Fibroblast of villous mesenchyme (primary cell): ENCODE data around the gene TOMM22. TPM values are rescaled to one million over a fixed set of nuclear protein-coding genes. Genes with fewer than 3 reads are reported as not detected.

Experiments
- DNase-seq: peaks from one replicate; pipeline ENCODE4 v3.0.0-alpha.2; 2010; ENCODE audit warnings: low read depth
- H3K4me3 ChIP-seq: 2 replicates; pipeline ENCODE4 v1.5.1; 2011; ENCODE audit warnings: low read depth, mild to moderate bottlenecking, low read length
- total RNA-seq: library from RNA; depleted of rRNA; stranded (reverse); fragments of >200 nt; gene quantifications from 2 replicates; pipeline ENCODE4 v1.2.3, GENCODE V29; 2012
- TF ChIP-seq, protein P1 (sequence below): IDR thresholded peaks from 2 replicates; pipeline ENCODE4 v1.5.1; 2012; ENCODE audit warnings: low read depth, mild to moderate bottlenecking, low read length; ENCODE audit not compliant: insufficient read depth

The TOMM22 gene
- total RNA-seq, 1 donor: 88.9 TPM

DNA sequence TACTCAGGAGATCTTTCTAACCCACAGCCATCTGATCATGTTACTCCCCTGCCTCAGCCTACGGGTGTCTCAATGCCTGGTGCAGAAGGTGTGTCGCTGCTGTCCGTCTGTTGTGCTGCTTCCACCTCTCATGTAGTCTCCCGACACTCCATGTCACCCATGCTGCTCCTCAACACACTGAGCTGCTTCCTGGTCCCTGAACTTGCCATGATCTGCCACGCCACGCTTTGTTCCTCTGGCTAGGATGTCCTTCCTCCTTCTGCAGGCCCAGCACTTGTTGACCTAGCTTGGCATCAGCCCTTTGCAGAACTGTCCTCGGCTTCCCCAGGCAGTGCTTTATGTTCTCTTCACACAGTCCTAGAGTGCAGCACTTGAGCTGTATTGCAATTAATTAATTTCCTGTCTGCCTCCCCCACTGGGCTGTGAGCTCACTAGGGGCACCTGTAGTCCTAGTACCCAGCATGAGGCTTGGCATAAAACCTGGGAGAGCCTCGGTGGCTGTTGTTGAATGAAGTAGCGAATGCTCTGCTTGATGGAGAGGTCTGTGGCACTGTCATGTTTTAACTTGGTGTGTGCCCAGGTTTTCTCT is 33.5 kb downstream of the TOMM22 start:
- H3K4me3 ChIP-seq: no peak overlapping the region
- TF ChIP-seq, protein P1, sequence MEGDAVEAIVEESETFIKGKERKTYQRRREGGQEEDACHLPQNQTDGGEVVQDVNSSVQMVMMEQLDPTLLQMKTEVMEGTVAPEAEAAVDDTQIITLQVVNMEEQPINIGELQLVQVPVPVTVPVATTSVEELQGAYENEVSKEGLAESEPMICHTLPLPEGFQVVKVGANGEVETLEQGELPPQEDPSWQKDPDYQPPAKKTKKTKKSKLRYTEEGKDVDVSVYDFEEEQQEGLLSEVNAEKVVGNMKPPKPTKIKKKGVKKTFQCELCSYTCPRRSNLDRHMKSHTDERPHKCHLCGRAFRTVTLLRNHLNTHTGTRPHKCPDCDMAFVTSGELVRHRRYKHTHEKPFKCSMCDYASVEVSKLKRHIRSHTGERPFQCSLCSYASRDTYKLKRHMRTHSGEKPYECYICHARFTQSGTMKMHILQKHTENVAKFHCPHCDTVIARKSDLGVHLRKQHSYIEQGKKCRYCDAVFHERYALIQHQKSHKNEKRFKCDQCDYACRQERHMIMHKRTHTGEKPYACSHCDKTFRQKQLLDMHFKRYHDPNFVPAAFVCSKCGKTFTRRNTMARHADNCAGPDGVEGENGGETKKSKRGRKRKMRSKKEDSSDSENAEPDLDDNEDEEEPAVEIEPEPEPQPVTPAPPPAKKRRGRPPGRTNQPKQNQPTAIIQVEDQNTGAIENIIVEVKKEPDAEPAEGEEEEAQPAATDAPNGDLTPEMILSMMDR: no peak
- no peak for DNase-seq

DNA sequence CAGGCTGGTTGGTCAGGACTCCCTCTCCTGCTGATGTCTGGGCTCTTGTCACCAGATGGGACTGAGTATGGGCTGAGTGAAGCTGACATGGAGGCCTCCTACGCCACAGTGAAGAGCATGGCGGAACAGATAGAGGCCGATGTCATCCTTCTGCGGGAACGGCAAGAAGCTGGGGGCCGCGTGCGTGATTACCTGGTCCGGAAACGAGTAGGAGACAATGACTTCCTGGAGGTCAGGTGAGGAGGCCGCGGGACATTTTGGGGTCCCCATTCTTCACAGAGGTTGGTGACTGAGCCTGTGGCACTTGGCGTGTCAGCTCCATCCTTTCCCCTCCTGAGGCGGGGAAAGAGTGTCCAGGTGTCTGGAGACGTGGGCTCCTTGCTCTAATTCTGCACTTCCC is 34.1 kb downstream of the TOMM22 start:
- TF ChIP-seq, protein P1: no peak
- H3K4me3 ChIP-seq: no peak overlapping the region
- DNase-seq: no peak

DNA sequence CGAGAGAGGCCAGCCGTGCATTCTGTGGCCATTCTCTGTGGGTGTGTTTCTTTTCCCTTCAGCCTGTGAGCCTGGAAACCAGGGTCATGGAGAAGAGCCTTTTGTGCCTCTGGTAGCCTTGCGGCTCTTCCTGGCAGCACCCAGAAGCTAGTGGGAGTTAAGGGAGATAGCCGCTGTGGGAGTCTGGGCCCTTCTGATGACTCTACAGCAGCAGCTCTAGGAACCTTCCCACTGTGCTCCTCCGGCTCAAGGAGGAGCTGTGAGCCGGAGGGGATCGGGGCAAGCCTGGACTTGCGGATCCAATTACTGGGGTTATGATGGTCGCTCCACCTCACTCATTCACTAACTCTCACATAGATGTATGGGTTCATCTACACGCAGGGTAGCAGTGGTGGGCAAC is 34.5 kb downstream of the TOMM22 start:
- no peak for DNase-seq
- H3K4me3 ChIP-seq: no peak overlapping the region
- TF ChIP-seq, protein P1: no peak

DNA sequence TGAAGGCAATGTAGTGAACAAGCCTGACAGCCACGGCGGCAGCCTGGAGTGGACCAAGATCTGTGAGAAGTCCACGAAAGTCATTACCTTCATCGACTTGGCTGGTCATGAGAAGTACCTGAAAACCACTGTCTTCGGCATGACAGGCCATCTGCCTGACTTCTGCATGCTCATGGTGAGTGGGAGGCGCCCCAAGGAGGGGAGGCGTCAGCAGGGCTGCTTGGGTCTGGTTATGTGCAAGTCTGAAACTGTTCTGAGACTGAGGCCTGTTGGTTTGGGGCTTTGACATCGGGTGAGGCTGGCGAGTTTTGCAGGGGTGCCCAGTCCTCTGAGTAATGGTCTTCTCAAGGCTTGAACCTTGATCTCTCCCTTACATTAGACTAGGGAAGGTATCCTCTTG is 35.1 kb downstream of the TOMM22 start:
- TF ChIP-seq, protein P1: no peak
- no peak for DNase-seq
- no peak overlapping the region for H3K4me3 ChIP-seq

DNA sequence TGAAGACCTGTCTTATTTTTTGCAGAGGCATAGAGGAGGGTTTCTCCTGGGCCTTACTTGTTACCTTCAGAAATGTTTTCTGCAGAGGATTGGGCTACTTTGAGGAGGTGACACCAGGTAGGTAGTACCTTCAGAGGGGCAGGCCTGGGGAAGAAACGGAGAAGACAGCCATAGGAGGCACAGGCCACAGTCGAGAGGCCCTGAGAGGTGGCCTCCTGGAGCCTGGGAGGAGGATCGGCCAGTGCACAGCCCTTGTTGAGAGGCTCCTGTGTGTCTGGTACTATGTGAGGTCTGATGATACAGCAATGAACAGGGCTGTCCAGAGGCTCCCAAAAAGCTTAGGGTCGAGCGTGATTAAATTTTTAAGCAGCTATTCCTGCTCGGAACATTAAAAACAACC is 35.5 kb downstream of the TOMM22 start:
- no peak for DNase-seq
- TF ChIP-seq, protein P1: no peak
- no peak overlapping the region for H3K4me3 ChIP-seq

DNA sequence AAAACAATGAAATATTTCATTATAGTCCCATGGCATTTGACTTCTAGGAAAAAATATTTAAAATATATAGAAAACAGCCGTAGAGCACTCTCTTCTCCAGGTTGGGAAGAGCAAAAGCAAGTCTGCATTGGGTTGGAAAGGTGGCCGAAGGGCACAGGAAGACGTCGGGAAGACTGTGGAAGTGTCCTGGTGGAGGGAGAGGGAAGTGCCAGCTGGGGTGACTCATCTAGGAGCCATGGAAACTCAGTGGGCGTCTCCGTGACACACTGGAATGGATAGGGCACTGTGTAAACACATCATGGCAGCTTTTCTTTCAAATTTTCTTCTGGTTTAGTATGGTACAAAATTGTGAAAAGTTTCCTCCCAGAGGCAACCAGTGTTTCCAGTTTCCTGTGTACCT is 36.7 kb downstream of the TOMM22 start:
- peak; percentile 83 for DNase-seq
- H3K4me3 ChIP-seq: no peak overlapping the region
- TF ChIP-seq, protein P1: peak; percentile 74

DNA sequence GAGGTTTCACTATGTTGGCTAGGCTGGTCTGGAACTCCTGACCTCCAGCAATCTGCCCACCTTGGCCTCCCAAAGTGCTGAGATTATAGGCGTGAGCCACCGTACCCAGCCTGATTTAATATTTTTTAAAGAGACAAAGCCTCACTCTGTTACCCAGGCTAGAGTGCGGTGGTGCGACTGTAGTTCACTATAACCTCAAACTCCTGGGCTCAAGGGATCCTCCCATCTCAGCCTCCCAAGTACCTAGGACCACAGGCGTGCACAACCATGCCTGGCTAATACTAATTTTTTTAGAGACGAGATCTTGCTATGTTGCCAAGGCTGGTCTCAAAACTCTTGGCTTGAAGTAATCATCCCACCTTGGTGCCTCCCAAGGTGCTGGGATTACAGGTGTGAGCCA is 37.4 kb downstream of the TOMM22 start:
- TF ChIP-seq, protein P1: no peak
- no peak for DNase-seq

More for the DNA sequence above, 37.4 kb downstream of the TOMM22 start:
- H3K4me3 ChIP-seq: no peak overlapping the region
